Amniotic epithelial cell (primary cell): Measurements from ENCODE around the gene GLCCI1.
"Not testable (repeated sequence)": the region's sequence is repeated elsewhere in the genome, so short reads cannot be mapped to it uniquely, and the experiment has no call there.

ENCODE experiments used
- DNase-seq: peaks from one replicate; pipeline ENCODE4 v3.0.0-alpha.2; 2010; ENCODE audit warnings: low read depth

GLCCI1 gene

DNA sequence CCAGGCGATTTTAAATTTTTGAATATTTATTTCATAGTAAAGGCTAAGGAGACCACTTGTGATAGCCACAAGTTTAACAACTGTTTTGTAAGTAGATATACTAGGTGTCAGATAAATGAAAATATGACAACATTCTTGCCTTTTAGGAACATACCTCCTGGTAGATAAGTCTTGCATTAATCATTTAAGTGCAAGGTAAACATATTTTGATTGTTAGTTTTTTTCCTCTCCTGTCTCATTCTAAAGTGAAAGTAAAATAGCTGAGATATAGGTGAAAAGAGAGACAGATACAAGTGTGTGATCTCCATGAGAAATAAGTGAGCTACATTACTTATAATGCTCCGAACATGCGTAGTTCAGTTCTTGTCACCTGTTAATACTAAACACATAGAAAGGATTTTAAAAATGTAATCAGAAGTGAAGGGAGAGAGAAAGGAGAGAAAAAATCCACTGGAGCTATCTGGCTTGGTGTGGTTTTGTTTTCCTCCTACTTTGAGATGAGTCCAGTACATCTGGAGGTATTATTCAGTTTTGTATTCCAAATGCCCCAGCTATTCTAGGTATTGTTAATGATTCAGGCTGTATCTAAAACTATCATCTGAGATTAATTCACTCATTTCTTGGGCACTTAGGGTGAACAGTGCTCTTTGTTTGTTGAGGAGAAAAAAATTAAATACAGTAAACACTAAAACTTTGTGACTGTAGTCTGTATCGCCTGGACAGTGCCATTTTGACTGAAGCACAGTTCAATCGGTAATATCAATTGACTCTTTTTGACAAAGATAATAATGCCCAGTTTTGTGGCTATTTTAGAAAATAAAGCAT, 21.2 kb downstream of the GLCCI1 start:
- no peak for DNase-seq

DNA sequence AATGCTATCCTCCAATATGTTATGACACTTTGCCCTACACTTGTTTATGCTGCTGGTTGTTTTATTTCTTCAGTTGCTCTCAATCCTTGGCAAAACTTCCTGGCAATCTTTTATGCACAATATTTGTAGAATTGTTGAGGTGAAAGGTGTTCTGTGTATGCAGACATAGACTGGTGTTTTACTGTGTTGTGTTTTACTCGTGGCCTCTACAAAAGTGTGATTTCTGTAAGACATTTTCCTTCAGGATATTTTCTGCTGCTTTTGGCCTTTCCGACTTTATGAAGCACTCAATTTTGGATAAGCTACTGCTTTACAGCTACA, 21.8 kb downstream of the GLCCI1 start:
- no peak for DNase-seq

DNA sequence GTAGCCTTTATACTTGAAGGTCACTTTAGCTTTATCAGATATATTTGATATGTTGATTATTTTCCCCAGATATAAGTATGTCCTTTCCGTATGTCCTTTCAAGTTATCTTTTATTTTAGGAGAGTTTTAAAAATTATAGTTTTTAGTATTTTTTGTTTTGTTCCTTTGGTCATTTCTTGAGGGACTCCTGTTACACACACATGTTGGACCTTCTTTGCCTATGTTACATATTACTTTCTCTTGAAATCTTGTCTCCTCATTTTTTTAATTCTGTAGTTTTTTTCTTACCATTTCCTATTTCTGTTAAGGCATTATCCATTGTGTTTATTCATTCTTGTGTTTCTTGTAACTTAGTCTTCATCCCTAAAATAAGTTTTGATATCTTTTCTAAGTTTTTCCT, 23.9 kb downstream of the GLCCI1 start:
- peak; percentile 41 for DNase-seq

DNA sequence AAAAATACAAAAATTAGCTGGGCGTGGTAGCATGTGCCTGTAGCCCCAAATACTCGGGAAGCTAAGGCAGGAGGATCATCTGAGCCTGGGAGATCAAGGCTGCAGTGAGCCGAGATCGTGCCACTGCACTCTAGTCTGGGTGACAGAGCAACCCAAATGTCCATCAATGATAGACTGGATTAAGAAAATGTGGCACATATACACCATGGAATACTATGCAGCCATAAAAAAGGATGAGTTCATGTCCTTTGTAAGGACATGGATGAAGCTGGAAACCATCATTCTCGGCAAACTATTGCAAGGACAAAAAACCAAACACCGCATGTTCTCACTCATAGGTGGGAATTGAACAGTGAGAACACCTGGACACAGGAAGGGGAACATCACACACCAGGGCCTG, 26.8 kb downstream of the GLCCI1 start:
- not testable (repeated sequence) for DNase-seq

DNA sequence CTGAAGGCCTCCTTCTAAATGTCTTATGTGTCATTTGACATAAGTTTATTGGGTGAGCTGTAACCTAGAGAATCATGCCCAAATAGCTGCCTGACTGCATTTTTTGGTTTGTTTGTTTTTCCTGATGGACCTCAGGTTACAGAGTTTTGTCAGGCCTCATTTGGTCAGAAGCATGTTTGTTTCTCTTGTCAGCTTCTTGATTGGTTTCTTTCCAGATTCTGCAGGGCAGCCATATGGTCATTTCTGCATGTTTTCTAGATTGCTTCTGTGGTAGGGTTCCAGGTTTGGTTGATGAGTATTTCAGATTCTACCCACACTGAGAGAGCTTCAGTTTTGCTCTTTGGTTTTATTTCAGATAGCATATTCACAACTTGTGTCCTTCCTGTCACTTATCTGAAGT, 28.0 kb downstream of the GLCCI1 start:
- no peak for DNase-seq

DNA sequence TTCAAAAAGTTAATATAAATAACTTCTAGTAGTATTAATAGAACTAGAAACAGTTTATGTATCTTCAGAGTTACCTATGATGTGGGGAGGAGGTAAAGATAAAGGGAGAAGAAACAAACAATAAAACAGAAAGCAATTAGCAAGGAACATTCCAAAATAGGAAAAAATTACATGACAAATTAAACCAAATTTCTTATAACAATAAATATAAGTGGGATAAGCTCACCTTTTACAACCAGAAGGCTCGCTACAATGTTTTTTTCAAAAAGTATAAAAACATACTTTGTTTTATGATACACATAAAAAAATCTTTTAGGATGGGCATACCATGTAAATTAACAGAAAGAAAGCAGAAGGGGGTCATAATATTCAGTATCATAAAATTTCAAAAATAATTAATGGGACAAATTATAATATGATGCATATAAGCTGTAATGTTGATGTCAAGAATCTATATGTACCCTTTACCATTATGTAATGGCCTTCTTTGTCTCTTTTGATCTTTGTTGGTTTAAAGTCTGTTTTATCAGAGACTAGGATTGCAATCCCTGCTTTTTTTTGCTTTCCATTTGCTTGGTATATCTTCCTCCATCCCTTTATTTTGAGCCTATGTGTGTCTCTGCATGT, 31.8 kb downstream of the GLCCI1 start:
- no peak for DNase-seq

DNA sequence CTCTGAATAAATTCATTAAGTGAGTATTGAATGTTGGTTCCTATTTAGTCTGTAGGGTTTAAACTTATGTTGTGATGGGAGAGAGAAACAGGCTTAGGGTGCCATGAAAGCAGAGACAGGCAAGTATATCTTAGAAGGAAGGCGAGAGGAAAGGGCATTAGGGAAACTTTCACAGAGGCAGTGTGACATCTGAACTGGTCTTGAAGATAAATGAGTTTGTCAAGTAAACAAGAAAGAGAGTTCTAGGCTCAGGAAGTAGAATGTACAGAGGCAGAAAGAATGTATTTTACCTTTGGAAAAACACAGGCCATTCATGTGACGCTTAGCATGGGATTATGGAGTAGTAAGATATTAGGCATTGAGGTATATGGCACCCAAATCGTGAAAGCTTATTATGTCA, 34.5 kb downstream of the GLCCI1 start:
- no peak for DNase-seq

DNA sequence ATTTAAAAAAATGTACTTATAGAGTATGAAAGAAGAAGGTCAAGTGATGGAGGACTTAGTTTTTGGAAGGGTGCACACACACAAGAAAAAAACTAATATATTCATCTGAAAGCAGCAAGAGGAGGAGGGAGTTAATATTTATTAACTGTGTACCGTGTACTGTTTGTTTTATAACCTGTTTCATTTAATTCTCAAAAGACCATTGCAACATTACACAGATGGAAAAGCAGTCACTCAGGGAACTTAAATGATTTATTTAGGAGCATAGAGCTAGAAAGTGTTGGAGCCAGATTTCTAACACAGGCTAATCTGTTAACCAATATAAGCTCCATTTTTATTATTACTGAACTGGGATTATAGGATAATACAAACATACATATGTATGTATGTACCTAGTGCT, 36.7 kb downstream of the GLCCI1 start:
- no peak for DNase-seq

DNA sequence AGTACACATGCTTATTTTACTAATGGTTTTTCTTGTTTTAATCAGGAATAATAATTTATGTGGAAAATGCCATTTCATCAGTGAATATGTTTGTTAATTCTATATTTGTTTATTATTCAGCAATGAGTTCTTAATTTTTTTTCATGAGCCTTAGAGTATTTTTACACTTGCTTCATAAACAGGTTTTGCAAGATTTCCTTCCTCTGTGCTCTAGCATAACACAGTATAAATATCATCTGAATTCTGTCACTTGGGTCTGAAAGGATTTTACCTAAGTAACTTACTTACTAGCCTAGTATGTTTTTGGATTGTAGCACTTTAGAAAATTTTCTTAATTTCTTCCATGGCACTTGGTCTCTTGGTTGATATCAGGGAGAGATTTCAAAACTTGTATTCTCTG, 45.8 kb downstream of the GLCCI1 start:
- no peak for DNase-seq

DNA sequence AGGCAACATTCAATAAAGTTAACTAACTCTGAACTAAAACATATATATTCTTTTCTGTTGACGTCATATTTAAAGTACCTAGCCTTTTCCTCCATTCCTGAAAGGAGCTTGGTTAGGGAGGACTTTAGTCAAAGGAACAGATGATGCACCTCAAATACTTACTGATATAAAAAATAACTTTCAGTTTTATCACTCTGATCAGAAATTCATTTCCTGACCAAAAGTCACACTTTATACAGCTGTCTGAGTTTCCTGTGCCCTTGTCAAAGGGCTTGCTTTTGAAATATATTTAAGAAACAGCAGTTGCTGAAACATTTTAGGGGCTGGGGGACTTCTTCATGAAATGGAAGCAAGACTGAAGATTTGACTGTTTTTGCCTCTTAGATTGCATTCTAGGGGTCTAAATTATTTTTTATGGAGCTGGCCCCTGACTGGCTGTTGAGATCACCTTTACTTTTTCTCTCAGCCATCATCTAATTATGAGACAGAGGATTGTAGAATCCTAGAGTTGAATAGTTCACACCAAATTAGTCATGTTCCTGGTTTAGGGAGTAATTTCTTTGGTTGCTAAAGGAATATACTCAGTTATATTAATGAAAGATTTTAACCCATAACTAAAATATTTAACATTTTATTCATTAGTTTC, 46.6 kb downstream of the GLCCI1 start:
- no peak for DNase-seq

DNA sequence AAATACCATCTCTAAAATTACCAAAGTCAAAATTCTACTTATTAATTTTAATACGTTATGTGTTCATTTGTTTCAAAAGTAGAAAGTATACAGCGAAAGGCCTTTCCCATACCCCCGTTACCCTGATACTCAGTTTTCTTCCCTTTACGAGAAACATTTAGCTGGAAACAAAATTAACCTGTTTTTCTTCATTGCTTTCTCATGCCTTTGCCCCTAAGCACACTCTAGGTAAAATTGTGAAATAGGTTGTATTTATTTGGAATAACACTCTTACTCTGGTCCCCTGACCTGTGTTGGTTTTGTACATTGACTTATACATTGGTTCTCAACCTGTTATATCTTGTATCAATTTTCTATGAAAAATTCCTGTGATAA, 47.1 kb downstream of the GLCCI1 start:
- no peak for DNase-seq

DNA sequence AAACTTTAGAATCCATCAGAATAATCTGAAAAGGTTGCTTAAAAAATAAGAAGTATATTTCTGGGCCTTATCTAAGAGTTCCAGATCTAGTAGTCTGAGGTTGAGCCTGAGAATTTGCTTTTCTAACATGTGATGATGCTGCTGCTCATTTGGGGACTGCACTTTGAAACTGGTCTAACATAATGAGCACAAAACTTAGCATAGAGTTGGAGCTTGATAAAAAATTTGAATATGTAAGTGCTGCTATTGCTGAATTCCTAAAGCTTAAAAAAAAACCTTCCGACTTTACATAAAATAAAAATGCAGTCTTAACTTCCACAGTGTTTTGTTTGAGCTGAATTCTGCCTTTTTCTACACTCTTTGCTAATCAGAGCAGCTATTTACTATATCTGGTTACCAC, 48.8 kb downstream of the GLCCI1 start:
- no peak for DNase-seq

DNA sequence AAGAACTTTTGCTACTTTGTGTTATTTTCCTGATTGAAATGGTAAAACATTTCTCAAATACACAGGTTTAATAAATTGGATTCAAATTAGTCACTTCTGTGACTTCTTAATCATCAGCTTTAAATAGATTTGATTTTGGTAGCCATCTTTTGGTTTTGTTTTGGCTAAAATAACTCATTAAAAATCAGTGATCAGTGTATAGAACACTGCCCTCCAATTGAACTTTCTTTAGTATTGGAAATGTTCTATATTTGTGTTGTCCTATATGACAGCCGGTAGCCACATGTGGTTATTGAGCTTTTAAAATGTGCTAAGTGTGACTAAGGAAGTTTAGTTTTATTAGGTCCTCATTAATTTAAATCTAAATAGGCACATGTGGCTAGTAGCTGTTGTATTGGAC, 50.4 kb downstream of the GLCCI1 start:
- no peak for DNase-seq

DNA sequence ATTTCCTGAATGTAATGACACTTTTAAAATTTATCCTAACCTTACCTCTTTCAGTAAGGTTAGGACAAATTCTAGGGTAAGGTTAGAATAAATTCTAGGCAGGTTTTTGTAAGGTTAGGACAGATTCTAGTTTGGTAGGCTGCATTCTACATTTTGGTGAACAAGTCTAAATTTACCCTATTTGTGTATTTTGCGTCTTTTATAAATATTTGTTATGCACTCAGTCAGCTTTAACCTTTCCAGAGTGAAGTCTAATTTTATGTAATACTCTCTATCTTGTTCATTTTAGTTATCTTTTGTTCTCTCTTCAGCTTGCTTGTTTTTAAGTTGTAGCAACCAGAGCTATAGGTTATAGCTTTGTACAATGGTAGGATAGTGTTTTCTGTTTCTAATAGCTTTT, 54.0 kb downstream of the GLCCI1 start:
- DNase-seq: no peak

DNA sequence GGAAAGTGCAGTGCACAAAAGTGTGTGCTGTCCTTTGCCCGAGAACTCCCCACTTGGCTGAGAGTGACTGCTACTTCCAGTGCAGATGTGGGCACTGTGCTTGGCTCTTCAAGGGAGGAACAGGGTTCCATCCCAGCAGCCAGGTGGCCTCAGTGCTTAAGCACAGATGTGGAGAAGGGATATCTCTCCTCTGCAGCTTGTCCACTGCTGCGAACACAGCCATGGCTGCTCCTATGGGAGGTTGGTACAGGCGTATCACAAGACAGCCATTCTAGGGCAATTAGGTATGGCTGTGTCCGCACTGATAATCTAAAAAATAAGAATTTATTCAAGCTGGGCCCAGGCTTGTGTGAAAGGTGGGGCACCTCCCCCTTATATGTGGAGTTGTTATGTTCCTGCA, 66.6 kb downstream of the GLCCI1 start:
- DNase-seq: no peak

DNA sequence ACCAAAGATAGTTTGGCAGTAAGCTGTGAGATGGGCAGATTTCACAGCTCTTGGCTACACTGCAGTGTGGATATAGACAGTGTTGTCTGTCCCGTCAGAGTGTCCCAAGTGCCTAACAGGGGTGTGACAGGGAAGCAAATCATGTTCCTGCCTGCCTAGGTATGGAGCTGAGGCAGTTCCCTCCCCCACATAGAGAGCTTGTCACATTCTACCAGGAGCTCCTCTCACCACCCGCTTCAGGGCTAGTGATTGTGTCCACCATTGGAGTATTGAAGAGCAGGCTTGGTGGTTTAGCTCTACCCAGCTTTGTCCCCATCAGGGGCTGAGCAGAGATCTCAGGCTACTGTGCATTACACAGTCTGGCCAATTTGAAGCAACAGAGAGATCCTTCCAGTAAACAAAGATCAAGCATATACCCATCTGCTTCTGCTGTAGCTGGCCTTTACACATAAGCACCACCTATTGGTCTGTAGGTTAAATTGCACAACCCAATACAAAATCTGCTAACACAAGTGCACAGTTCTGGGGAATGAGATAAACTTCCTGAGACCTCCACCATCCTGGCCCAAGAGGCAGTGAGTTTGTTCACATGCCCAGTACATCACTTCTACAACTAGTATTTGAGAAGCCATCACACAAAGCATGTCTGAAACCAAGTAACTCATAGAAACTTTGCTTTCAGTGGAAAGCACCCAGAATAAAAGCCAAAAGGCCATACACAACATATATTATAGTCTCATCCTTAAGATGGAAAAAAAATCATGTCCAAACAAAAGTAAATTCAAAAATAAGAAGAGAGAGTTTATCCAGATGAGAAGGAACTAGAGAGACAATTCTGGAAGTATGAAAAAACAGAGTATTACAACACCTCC, 67.3 kb downstream of the GLCCI1 start:
- DNase-seq: peak; percentile 67

DNA sequence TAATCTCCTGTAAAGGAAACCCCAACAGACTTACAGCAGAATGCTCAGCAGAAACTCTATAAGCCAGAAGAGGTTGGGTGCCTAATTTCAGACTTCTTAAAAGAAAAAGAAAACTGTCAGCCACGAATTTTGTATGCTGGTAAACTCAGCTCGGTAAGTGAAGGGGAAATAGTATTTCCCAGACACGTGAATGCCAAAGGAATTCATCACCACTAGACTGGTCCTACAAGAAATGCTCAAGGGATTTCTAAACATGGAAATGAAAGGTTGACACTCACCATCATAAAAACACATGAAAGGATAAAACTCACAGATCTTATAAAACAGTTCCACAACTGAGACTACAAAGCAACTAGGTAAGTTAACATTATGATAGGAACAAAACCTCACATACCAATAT, 68.6 kb downstream of the GLCCI1 start:
- peak; percentile 4 for DNase-seq

DNA sequence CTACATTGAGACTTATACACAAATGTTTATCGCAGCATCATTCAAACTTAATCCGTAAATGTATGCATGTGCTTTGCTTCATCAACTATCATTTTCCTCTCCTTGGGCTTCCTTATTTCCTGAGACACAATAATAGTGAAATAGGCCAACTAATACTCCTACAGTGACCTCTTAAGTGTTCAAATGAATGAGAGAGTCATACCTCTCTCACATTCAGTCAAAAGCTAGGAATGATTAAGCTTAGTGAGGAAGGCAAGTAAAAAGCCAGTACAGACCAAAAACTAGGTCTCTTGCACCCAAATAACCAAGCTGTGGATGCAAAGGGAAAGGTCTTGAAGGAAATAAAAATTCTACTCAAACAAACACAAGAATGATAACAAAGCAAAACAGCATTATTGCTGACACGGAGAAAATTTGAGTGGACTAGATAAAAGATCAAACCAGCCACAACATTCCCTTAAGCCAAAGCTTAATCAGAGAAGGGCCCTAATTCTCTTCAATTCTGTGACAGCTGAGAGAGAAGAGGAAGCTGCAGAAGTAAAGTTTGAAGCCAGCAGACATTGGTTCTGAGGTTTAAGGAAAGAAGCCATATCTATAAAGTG, 72.3 kb downstream of the GLCCI1 start:
- DNase-seq: no peak

DNA sequence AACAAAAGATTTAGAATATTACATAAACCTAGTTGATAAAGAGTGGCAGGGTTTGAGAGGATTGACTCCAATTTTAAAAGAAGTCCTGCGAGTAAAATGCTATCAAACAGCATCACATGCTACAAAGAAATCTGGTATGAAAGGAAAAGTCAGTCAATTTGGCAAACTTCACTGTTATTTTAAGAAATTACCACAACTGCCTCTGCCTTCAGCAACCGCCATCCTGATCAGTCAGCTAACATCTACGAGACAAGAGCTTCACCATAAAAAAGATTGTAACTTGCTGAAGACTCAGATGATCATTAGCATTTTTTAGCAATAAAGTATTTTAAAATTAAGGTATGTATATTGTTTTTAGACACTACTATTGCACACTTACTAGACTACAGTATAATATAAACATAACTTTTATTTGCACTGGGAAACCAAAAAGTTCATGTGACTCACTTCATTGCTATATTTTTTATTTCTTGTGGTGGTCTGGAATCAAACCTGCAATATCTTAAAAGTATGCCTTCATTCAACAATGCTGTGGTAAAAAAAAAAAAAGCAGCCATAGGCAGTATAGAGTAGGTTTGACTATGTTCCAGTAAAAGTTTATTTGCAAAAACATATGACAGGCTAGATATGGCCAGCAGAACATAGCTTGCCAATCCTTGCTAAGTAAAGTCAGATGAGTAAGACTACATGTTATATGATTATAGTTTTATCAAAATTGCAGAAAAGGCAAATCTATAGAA, 74.4 kb downstream of the GLCCI1 start:
- no peak for DNase-seq

DNA sequence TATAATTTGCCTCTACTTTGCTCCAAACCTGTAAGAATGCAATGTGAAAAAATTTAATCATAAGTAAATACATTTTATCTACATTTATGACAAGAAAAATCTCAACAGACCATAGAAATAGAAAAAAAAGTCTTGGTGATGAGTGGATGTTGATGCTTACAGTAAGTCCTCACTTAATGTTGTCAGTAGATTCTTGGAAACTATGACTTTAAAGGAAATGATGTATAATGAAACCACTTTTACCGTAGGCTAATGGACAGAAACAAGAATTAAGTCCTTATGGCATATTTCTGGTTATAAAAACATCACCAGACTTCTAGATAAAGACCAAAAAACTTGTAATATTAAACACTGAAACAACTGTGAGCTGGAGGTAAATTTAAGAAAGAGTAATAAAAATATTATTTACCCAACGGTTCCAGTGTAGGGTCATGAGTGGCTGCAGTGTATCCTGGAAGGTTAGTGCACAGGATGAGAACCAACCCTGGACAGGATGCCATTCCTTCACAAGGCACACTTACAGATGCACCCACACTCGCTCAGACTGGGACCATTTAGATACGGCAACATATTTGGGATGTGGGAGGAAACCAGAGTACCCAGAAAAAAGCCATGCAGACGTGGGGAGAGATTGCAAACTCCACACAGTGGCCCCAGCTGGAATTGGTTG, 76.3 kb downstream of the GLCCI1 start:
- DNase-seq: no peak

DNA sequence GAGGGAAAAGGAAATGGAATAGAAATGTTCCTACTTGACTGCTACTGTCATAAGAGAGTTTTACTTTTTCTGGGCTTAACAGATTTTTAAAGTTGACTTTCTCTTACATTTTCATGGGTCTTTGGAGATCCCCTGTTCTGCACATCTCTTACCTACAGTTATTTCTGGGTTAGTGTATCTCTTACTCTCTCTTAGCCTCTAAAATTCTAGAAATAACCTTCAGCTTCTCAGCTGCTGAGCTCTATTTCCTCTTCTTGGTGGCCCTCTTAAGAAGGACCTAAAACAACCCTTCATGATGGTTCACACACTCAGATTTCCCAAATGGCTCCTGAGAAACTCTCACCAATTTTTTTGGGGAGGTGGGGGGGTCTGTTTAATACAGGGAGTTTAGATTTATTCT, 79.5 kb downstream of the GLCCI1 start:
- not testable (repeated sequence) for DNase-seq
